Fibroblast of lung (primary cell): Measurements from ENCODE around the gene APMAP. TPM values are rescaled to one million over a fixed set of nuclear protein-coding genes. Genes with fewer than 3 reads are reported as not detected.

Experiments
- DNase-seq, 2 donors: peaks; one replicate each; pipeline versions ENCODE4 v3.0.0 to v3.0.0-alpha.2; 2010; ENCODE audit warnings: low read depth in 2 of 2
- H2AFZ ChIP-seq: 2 replicates; pipeline ENCODE4 v1.5.1; 2012; ENCODE audit warnings: low read length, control low read depth, inconsistent platforms
- H3K27ac ChIP-seq: 2 replicates; pipeline ENCODE4 v1.5.1; 2011; ENCODE audit warnings: low read length, control low read depth; ENCODE audit not compliant: insufficient read depth
- H3K27me3 ChIP-seq: 2 replicates; pipeline ENCODE4 v1.5.1; 2011; ENCODE audit warnings: mild to moderate bottlenecking, low read length; ENCODE audit not compliant: control insufficient read depth, insufficient read depth
- H3K36me3 ChIP-seq: 2 replicates; pipeline ENCODE4 v1.5.1; 2011; ENCODE audit warnings: low read length; ENCODE audit not compliant: control insufficient read depth, insufficient read depth
- H3K4me1 ChIP-seq: 2 replicates; pipeline ENCODE4 v1.5.1; 2011; ENCODE audit warnings: low read length; ENCODE audit not compliant: control insufficient read depth, insufficient read depth; ENCODE audit errors: extremely low read depth
- H3K4me2 ChIP-seq: 2 replicates; pipeline ENCODE4 v1.5.1; 2011; ENCODE audit warnings: low read length, control low read depth; ENCODE audit not compliant: insufficient read depth; ENCODE audit errors: extremely low read depth
- H3K4me3 ChIP-seq, 4 experiments: fragments of 200-600 bp in 1 of 4; sonication (generic) in 1 of 4; replicated peaks in 1 of 4; 2 replicates each; pipeline ENCODE4 v1.5.1; 2011 to 2016; ENCODE audit warnings: low read length in 4 of 4, low read depth in 3 of 4, mild to moderate bottlenecking in 3 of 4, control low read depth in 2 of 4, inconsistent platforms in 1 of 4, mixed read lengths in 1 of 4; ENCODE audit not compliant: insufficient read depth in 1 of 4; ENCODE audit errors: control extremely low read depth in 1 of 4
- H3K79me2 ChIP-seq: 2 replicates; pipeline ENCODE4 v1.5.1; 2012; ENCODE audit warnings: mild to moderate bottlenecking, low read length, inconsistent platforms; ENCODE audit not compliant: control insufficient read depth, insufficient read depth
- H3K9ac ChIP-seq: 2 replicates; pipeline ENCODE4 v1.5.1; 2011; ENCODE audit warnings: mild to moderate bottlenecking, low read length, control low read depth; ENCODE audit not compliant: insufficient read depth
- H3K9me3 ChIP-seq: 2 replicates; pipeline ENCODE4 v1.5.1; 2012; ENCODE audit warnings: low read depth, low read length; ENCODE audit not compliant: control insufficient read depth, insufficient read depth
- H4K20me1 ChIP-seq: 2 replicates; pipeline ENCODE4 v1.5.1; 2011; ENCODE audit warnings: low read length; ENCODE audit not compliant: control insufficient read depth, insufficient read depth; ENCODE audit errors: extremely low read depth
- EZH2 ChIP-seq: IDR thresholded peaks from 2 replicates; pipeline ENCODE4 v1.5.1; 2012; ENCODE audit warnings: low read length, control low read depth, mild to moderate bottlenecking; ENCODE audit errors: missing control alignments
- polyA plus RNA-seq, 2 donors: library from polyadenylated mRNA; depleted of rRNA in 1 of 2; stranded (reverse) in 1 of 2; unstranded in 1 of 2; fragments of >200 nt; gene quantifications; 2 replicates each; pipeline ENCODE4 v1.2.1, GENCODE V29; 2011 to 2012; ENCODE audit warnings: missing spikeins in 1 of 2
- total RNA-seq: library from RNA; depleted of rRNA; stranded (reverse); fragments of >200 nt; gene quantifications from 2 replicates; pipeline ENCODE4 v1.2.1, GENCODE V29; 2014
- TF ChIP-seq, protein P1 (sequence below), 2 donors: IDR thresholded peaks in 1 of 2; conservative IDR thresholded peaks in 1 of 2; 1 replicate in 1 of 2; 2 replicates in 1 of 2; pipeline ENCODE4 v1.5.1; 2011 to 2012; ENCODE audit warnings: low read length in 2 of 2, control low read depth in 1 of 2, inconsistent platforms in 1 of 2, low read depth in 1 of 2, mild to moderate bottlenecking in 1 of 2

The APMAP gene
- total and polyA plus RNA-seq, 2 donors (not counting 1 experiment from before 2014, with no cell fraction given), result 72.5 to 104 TPM

GRCh38 chr20:24950836-24951525 lies 41.6 kb downstream of the APMAP start:
- Histone ChIP-seq H3K4me2 (no peak overlapping the region), H3K9ac (no peak overlapping the region), H3K27ac (no peak overlapping the region), H3K4me1 (no peaks in the 10 kb centered on the region), H3K27me3 (no peaks in the 10 kb centered on the region), H4K20me1 (no peaks in the 10 kb centered on the region), H3K4me3 (no peak overlapping the region), H3K79me2 (no peaks in the 10 kb centered on the region), H3K9me3 (no peaks in the 10 kb centered on the region), H3K36me3 (no peaks in the 10 kb centered on the region), H2AFZ (no peak overlapping the region)
- DNase-seq, result no peak
- TF ChIP-seq, protein P1, sequence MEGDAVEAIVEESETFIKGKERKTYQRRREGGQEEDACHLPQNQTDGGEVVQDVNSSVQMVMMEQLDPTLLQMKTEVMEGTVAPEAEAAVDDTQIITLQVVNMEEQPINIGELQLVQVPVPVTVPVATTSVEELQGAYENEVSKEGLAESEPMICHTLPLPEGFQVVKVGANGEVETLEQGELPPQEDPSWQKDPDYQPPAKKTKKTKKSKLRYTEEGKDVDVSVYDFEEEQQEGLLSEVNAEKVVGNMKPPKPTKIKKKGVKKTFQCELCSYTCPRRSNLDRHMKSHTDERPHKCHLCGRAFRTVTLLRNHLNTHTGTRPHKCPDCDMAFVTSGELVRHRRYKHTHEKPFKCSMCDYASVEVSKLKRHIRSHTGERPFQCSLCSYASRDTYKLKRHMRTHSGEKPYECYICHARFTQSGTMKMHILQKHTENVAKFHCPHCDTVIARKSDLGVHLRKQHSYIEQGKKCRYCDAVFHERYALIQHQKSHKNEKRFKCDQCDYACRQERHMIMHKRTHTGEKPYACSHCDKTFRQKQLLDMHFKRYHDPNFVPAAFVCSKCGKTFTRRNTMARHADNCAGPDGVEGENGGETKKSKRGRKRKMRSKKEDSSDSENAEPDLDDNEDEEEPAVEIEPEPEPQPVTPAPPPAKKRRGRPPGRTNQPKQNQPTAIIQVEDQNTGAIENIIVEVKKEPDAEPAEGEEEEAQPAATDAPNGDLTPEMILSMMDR (conservative IDR thresholded peaks at IDR 0.05 in 1 of 2, IDR thresholded peaks at IDR 0.05 in 1 of 2; ENCODE audit: low read depth in 1 of 2, low read length in 2 of 2), result no peak
- no peak for TF ChIP-seq EZH2

GRCh38 chr20:24950128-24950835 lies 42.3 kb downstream of the APMAP start:
- Histone ChIP-seq H3K79me2 (no peaks in the 10 kb centered on the region), H3K27me3 (no peaks in the 10 kb centered on the region), H3K36me3 (no peaks in the 10 kb centered on the region), H3K27ac (no peak overlapping the region), H2AFZ (no peak overlapping the region), H4K20me1 (no peaks in the 10 kb centered on the region), H3K9me3 (no peaks in the 10 kb centered on the region), H3K4me3 (no peak overlapping the region), H3K9ac (no peak overlapping the region), H3K4me1 (no peaks in the 10 kb centered on the region), H3K4me2 (no peak overlapping the region)
- TF ChIP-seq, protein P1 (conservative IDR thresholded peaks at IDR 0.05 in 1 of 2, IDR thresholded peaks at IDR 0.05 in 1 of 2; ENCODE audit: low read depth in 1 of 2, low read length in 2 of 2), result no peak
- no peak for TF ChIP-seq EZH2
- DNase-seq, result no peak

- TF ChIP-seq, protein P1 (conservative IDR thresholded peaks at IDR 0.05 in 1 of 2, IDR thresholded peaks at IDR 0.05 in 1 of 2; ENCODE audit: low read depth in 1 of 2, low read length in 2 of 2), result no peak
- TF ChIP-seq EZH2, result no peak
- Histone ChIP-seq H3K27ac (no peak overlapping the region), H3K9ac (no peak overlapping the region), H4K20me1 (no peaks in the 10 kb centered on the region), H3K4me2 (no peak overlapping the region), H3K79me2 (no peaks in the 10 kb centered on the region), H2AFZ (no peak overlapping the region), H3K4me1 (no peaks in the 10 kb centered on the region), H3K4me3 (no peak overlapping the region), H3K36me3 (no peaks in the 10 kb centered on the region), H3K27me3 (no peaks in the 10 kb centered on the region), H3K9me3 (no peaks in the 10 kb centered on the region)
- DNase-seq, result no peak
These were observed 42.8 kb downstream of the APMAP start for GRCh38 chr20:24949756-24950127.
